Measurements from ENCODE around the gene NFASC.

- TF ChIP-seq REST (IDR thresholded peaks at IDR 0.05; ENCODE audit: unreplicated experiment) (no peak), CTCF (conservative IDR thresholded peaks at IDR 0.05; ENCODE audit: low read depth in 2 of 2) (no peak), EZH2phosphoT487 (IDR thresholded peaks at IDR 0.05; ENCODE audit: unreplicated experiment) (no peak), ETS1 (IDR thresholded peaks at IDR 0.05) (no peak), POLR2AphosphoS5 (IDR thresholded peaks at IDR 0.05; ENCODE audit: low read depth) (no peak)
Observed at GRCh38 chr1:205045146-205045545, 174.5 kb downstream of the NFASC start.
